Upper lobe of left lung (tissue), 6 donors: ENCODE measurements around the gene NAA40. TPM values are rescaled to one million over a fixed set of nuclear protein-coding genes. Genes with fewer than 3 reads are reported as not detected.
A peak's percentile ranks its signal among the peaks of the same experiment; 100 is the strongest.
"Not testable (repeated sequence)": the region's sequence is repeated elsewhere in the genome, so short reads cannot be mapped to it uniquely, and the experiment has no call there.

Source experiments
- ATAC-seq, 2 donors: fragments of 200-7000 bp; cut with Tn5 transposase; one replicate each; pipeline ENCODE4 v1.9.1; 2022; ENCODE audit warnings: mild to moderate bottlenecking in 2 of 2, moderate library complexity in 2 of 2; ENCODE audit not compliant: low FRiP score in 2 of 2
- DNase-seq, 2 donors: peaks; one replicate each; pipeline ENCODE4 v3.0.0-alpha.2; 2019 to 2020
- H3K27ac ChIP-seq, 4 donors: fragments of 200-600 bp; sonication (generic); one replicate each; pipeline ENCODE4 v1.5.1; 2016 to 2019
- H3K27me3 ChIP-seq, 4 donors: fragments of 200-600 bp; sonication (generic); one replicate each; pipeline ENCODE4 v1.5.1; 2017 to 2019
- H3K36me3 ChIP-seq, 4 donors: fragments of 200-600 bp; sonication (generic); one replicate each; pipeline ENCODE4 v1.5.1; 2016 to 2019
- H3K4me1 ChIP-seq, 4 donors: fragments of 200-600 bp; sonication (generic); one replicate each; pipeline ENCODE4 v1.5.1; 2018 to 2019
- H3K4me3 ChIP-seq, 4 donors: fragments of 200-600 bp; sonication (generic); one replicate each; pipeline ENCODE4 v1.5.1; 2017 to 2019; ENCODE audit warnings: mild to moderate bottlenecking in 2 of 4, moderate library complexity in 1 of 4
- H3K9me3 ChIP-seq, 4 donors: fragments of 200-600 bp; sonication (generic); one replicate each; pipeline ENCODE4 v1.5.1; 2018 to 2019
- EP300 ChIP-seq, 4 donors: sonication (generic); formaldehyde crosslinking; IDR thresholded peaks; one replicate each; pipeline ENCODE4 v1.5.1; 2017; ENCODE audit warnings: antibody characterized with exemption in 4 of 4, control low read depth in 2 of 4
- POLR2A ChIP-seq, 4 donors: fragments of 450-650 bp; IDR thresholded peaks; one replicate each; pipeline ENCODE4 v1.5.1; 2016 to 2017; ENCODE audit warnings: antibody characterized with exemption in 4 of 4, mild to moderate bottlenecking in 2 of 4
- POLR2AphosphoS5 ChIP-seq, 2 donors: sonication (generic); formaldehyde crosslinking; IDR thresholded peaks; one replicate each; pipeline ENCODE4 v1.5.1; 2017; ENCODE audit warnings: antibody characterized with exemption in 2 of 2
- WGBS, 2 donors: methylation state at CpG; one replicate each; pipeline ENCODE4 v1.1.5; 2017 to 2018; 5-methylcytosine and 5-hydroxymethylcytosine counted together
- total RNA-seq, 6 donors: library from RNA; depleted of rRNA in 4 of 6; stranded (reverse); fragments of >200 nt in 4 of 6; gene quantifications; one replicate each; pipeline versions ENCODE4 v1.1.0 to v1.2.1, GENCODE V29; 2016 to 2021
- TF ChIP-seq, protein P1 (sequence below), 6 experiments: fragments of 450-650 bp in 4 of 6; fragments of 200-600 bp in 2 of 6; sonication (generic) in 2 of 6; IDR thresholded peaks; one replicate each; pipeline ENCODE4 v1.5.1; 2016 to 2019; ENCODE audit warnings: antibody characterized with exemption in 6 of 6
- donor health status: DM: no; HTN: no; CAD: no; lungs with moderate emphysema.
- donor health status: DM: no; HTN: yes; CAD: no; lungs with severe emphysema.

Gene NAA40
- total RNA-seq, 6 donors from 2014 or later, result 7.8 to 41.9 (median 16.5) TPM

DNA sequence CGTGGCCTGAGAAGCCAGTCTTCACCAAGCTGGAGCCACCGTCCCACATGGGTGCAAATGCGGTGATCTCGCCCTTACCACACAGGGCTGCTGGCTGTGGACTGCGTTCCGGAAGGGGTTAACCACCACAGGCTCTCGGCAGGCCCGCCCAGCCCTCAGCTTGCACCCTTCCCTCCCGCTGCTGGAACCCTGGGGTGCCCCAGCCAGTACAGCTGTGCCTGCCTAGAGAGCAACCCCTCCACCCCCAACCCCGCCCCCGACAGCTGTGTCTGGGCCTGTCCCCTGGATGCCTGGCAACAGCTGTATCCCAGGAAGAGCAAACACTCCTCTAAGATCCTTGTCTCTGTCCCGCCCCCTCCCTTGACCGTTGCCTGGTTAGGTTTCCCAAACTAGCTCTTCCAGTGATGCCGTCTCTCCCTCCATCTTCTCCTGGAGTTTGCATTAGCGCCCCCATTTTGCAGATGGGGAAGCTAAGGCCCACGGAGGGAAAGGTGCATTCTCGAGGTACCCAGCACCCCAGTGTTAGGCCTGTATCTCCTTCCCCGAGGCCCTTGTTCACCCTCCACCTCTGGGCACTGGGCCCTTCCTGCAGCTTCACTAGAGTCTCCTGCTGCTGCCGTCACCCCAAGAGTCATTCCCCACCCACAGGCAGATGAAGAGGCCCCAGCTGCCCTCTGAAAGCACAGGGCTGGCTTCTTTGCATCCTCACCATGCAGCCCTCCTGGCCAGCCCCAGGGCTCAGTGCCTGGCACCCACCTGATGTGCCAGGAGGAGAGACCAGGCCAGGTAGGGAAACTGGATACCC, 23.0 kb downstream of the NAA40 start:
- DNase-seq (peak in 1 of 2 donors; percentile 72), ATAC-seq (peak; percentile 20 to 50)

DNA sequence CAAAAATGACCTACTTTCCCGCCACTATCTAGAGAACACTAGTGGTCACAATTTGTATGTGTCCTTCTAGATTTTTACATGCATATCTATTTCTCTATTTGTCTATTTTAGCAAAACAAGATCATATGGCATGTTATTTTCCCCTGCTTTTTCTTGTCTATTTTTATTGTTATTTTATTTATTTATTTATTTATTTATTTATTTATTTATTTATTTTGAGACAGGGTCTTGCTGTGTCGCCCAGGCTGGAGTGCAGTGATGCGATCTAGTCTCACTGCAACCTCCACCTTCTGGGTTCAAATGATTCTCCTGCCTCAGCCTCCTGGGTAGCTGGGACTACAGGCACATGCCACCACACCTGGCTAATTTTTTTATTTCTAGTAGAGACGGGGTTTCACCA, 25.1 kb downstream of the NAA40 start:
- H3K27ac ChIP-seq, H3K27me3 ChIP-seq, ATAC-seq, H3K4me3 ChIP-seq, DNase-seq, H3K4me1 ChIP-seq, H3K36me3 ChIP-seq, H3K9me3 ChIP-seq: not testable (repeated sequence)
- 90 to 93% methylated on average over 4 of the region's 4 CpGs for WGBS, 2 donors

More for the DNA sequence above, 23.0 kb downstream of the NAA40 start:
- Histone ChIP-seq H3K27me3 (no peaks in the 10 kb centered on the region), H3K36me3 (no peaks in the 10 kb centered on the region), H3K4me3 (no peak overlapping the region), H3K4me1 (peaks cover 0 to 8% (median 5%) of the 10 kb centered on the region in 4 donors), H3K27ac (no peak overlapping the region), H3K9me3 (no peaks in the 10 kb centered on the region)
- 26 to 46% methylated on average over 8 to 18 of the region's 19 CpGs for WGBS, 2 donors
- TF ChIP-seq EP300 (IDR thresholded peaks at IDR 0.05), result no peak
- TF ChIP-seq POLR2AphosphoS5 (IDR thresholded peaks at IDR 0.05), result no peak
- TF ChIP-seq, protein P1, sequence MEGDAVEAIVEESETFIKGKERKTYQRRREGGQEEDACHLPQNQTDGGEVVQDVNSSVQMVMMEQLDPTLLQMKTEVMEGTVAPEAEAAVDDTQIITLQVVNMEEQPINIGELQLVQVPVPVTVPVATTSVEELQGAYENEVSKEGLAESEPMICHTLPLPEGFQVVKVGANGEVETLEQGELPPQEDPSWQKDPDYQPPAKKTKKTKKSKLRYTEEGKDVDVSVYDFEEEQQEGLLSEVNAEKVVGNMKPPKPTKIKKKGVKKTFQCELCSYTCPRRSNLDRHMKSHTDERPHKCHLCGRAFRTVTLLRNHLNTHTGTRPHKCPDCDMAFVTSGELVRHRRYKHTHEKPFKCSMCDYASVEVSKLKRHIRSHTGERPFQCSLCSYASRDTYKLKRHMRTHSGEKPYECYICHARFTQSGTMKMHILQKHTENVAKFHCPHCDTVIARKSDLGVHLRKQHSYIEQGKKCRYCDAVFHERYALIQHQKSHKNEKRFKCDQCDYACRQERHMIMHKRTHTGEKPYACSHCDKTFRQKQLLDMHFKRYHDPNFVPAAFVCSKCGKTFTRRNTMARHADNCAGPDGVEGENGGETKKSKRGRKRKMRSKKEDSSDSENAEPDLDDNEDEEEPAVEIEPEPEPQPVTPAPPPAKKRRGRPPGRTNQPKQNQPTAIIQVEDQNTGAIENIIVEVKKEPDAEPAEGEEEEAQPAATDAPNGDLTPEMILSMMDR (IDR thresholded peaks at IDR 0.05), result no peak
- TF ChIP-seq POLR2A (IDR thresholded peaks at IDR 0.05), result no peak

DNA sequence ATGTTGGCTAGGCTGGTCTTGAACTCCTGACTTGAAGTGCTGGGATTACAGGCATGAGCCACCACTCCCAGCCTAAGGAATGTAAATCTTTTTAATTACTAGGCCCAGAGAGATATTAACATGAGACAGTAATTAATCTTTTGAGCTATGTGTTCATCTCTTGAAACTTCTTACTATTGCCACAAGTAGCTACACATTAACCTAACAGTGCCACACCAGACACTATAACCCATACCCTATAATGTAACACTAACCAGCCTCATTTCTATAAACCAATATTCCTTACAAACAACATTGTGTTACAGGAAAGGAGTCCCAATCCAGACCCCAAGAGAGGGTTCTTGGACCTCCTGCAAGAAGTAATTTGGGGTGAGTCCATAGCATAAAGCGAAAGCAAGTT, 27.6 kb downstream of the NAA40 start:
- H3K9me3 ChIP-seq, result no peaks in the 10 kb centered on the region

DNA sequence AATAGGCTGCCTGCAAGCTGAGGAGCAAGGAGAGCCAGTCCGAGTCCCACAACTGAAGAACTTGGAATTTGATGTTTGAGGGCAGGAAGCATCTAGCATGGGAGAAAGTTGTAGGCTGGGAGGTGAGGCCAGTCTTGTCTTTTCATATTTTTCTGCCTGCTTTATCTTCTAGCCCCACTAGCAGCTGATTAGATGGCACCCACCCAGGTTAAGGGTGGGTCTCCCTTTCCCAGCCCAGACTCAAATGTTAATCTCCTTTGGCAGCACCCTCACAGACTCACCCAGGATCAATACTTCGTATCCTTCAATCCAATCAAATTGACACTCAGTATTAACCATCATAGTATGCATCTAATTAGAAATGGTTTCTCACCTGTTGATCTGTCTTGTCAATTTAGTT, 30.7 kb downstream of the NAA40 start:
- TF ChIP-seq, protein P1 (IDR thresholded peaks at IDR 0.05), result no peak
- TF ChIP-seq POLR2A (IDR thresholded peaks at IDR 0.05) (no peak), EP300 (IDR thresholded peaks at IDR 0.05) (no peak)
- no peaks in the 10 kb centered on the region for H3K27me3 ChIP-seq
- WGBS, 2 donors, result 88 to 100% methylated on average over 2 of the region's 2 CpGs
- no peak overlapping the region for H3K27ac ChIP-seq
- no peaks in the 10 kb centered on the region for H3K36me3 ChIP-seq
- ATAC-seq (no peak), DNase-seq (no peak)
- H3K9me3 ChIP-seq, result no peaks in the 10 kb centered on the region
- no peak overlapping the region for H3K4me3 ChIP-seq
- H3K4me1 ChIP-seq, result peaks cover 0 to 5% (median 3%) of the 10 kb centered on the region in 4 donors

More for the DNA sequence above, 27.6 kb downstream of the NAA40 start:
- TF ChIP-seq POLR2AphosphoS5 (IDR thresholded peaks at IDR 0.05) (no peak), POLR2A (IDR thresholded peaks at IDR 0.05) (no peak), EP300 (IDR thresholded peaks at IDR 0.05) (no peak)
- TF ChIP-seq, protein P1 (IDR thresholded peaks at IDR 0.05), result no peak
- Histone ChIP-seq H3K27ac (no peak overlapping the region), H3K27me3 (no peaks in the 10 kb centered on the region), H3K4me3 (no peak overlapping the region), H3K36me3 (no peaks in the 10 kb centered on the region), H3K4me1 (peaks cover 0 to 7% (median 4%) of the 10 kb centered on the region in 4 donors)
- no peak for ATAC-seq
- WGBS, 2 donors, result 91 to 100% methylated on average over 1 of the region's 1 CpG
- DNase-seq, result no peak

DNA sequence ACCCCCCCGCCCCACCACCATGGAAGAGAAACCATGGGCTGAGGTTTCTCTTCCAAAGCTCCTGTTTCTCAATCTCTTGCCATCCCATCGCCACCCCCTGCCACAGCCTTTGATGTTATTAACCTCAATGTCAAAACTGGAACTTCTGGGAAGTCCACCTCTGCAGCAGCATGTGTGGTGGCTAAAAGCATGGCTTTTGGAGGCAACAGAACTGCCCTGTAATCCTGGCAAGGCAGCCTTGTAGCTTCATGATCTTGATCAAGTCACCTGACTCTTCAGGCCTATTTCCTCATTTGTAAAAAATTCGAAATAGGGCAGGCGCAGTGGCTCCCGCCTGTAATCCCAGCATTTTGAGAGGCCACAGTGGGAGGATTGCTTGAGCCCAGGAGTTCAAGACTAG, 32.1 kb downstream of the NAA40 start:
- H3K9me3 ChIP-seq, result no peaks in the 10 kb centered on the region
- no peaks in the 10 kb centered on the region for H3K27me3 ChIP-seq
- peaks cover 0 to 1% (median 0%) of the 10 kb centered on the region in 4 donors for H3K36me3 ChIP-seq
- ATAC-seq, result no peak
- H3K27ac ChIP-seq, result no peak overlapping the region
- TF ChIP-seq, protein P1 (IDR thresholded peaks at IDR 0.05), result no peak
- TF ChIP-seq EP300 (IDR thresholded peaks at IDR 0.05) (no peak), POLR2AphosphoS5 (IDR thresholded peaks at IDR 0.05) (no peak), POLR2A (IDR thresholded peaks at IDR 0.05) (no peak)
- DNase-seq, result no peak
- peaks cover 7 to 15% (median 11%) of the 10 kb centered on the region in 4 donors for H3K4me1 ChIP-seq
- H3K4me3 ChIP-seq, result no peak overlapping the region
- WGBS, 2 donors, result 54 to 70% methylated on average over 5 of the region's 5 CpGs

DNA sequence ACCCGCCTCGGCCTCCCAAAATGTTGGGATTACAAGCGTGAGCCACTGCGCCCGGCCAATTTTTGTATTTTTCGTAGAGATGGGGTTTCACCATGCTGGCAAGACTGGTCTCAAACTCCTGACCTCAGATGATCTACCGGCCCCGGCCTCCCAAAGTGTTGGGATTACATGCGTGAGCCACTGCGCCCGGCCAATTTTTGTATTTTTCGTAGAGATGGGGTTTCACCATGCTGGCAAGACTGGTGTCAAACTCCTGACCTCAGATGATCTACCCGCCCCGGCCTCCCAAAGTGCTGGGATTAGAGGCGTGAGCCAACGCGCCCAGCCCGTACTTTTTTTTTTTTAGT, 35.1 kb downstream of the NAA40 start:
- not testable (repeated sequence) for H3K9me3 ChIP-seq, DNase-seq, H3K27ac ChIP-seq, H3K27me3 ChIP-seq, ATAC-seq
- 63 to 69% methylated on average over 18 of the region's 18 CpGs for WGBS, 2 donors
- Histone ChIP-seq H3K4me1 (peaks cover 15 to 28% (median 20%) of the 10 kb centered on the region in 4 donors), H3K36me3 (peaks cover 0 to 17% (median 1%) of the 10 kb centered on the region in 4 donors), H3K4me3 (peak overlapping the region in 3 of 4 donors; percentile 72 to 96 (median 92))
